ENCODE measurements around the gene IL1RAP.

GRCh38 chr3:190655933-190656332, 142.0 kb downstream of the IL1RAP start:
- TF ChIP-seq POLR2A (IDR thresholded peaks at IDR 0.05) (no peak), POLR2AphosphoS5 (IDR thresholded peaks at IDR 0.05) (no peak)

Data from sigmoid colon (tissue), 4 donors.